Stomach (tissue), 9 donors: Measurements from ENCODE around the gene TRIB2. TPM values are rescaled to one million over a fixed set of nuclear protein-coding genes. Genes with fewer than 3 reads are reported as not detected.

Source experiments
- DNase-seq, 2 donors: peaks; one replicate each; pipeline versions ENCODE4 v3.0.0 to v3.0.0-alpha.2; 2013 to 2019
- H3K27ac ChIP-seq, 5 donors: fragments of 200-600 bp in 4 of 5; sonication (generic) in 4 of 5; one replicate each; pipeline ENCODE4 v1.5.1; 2013 to 2019; ENCODE audit warnings: mild to moderate bottlenecking in 1 of 5, moderate library complexity in 1 of 5
- H3K27me3 ChIP-seq, 3 donors: fragments of 200-600 bp; sonication (generic); one replicate each; pipeline ENCODE4 v1.5.1; 2017 to 2019; ENCODE audit warnings: mixed run types in 1 of 3
- H3K36me3 ChIP-seq, 4 donors: fragments of 200-600 bp; sonication (generic); 1 replicate in 3 of 4; 2 replicates in 1 of 4; pipeline ENCODE4 v1.5.1; 2016 to 2019
- H3K4me1 ChIP-seq, 4 donors: fragments of 200-600 bp; sonication (generic); one replicate each; pipeline ENCODE4 v1.5.1; 2016 to 2019
- H3K4me3 ChIP-seq, 4 donors: fragments of 200-600 bp; sonication (generic) in 3 of 4; one replicate each; pipeline ENCODE4 v1.5.1; 2016 to 2019; ENCODE audit warnings: mild to moderate bottlenecking in 1 of 4
- H3K9me3 ChIP-seq, 4 donors: fragments of 200-600 bp; sonication (generic); one replicate each; pipeline ENCODE4 v1.5.1; 2016 to 2019
- CTCF ChIP-seq, 7 experiments: fragments of 450-650 bp in 4 of 7; fragments of 200-600 bp in 3 of 7; sonication (generic) in 3 of 7; IDR thresholded peaks; one replicate each; pipeline ENCODE4 v1.5.1; 2016 to 2019; ENCODE audit warnings: antibody characterized with exemption in 7 of 7, control low read depth in 2 of 7, mild to moderate bottlenecking in 1 of 7
- EP300 ChIP-seq: sonication (generic); formaldehyde crosslinking; IDR thresholded peaks from one replicate; pipeline ENCODE4 v1.6.1; 2017; ENCODE audit warnings: antibody characterized with exemption
- POLR2A ChIP-seq, 4 donors: fragments of 450-650 bp; IDR thresholded peaks; one replicate each; pipeline ENCODE4 v1.6.1; 2016; ENCODE audit warnings: antibody characterized with exemption in 4 of 4, control low read depth in 2 of 4, mild to moderate bottlenecking in 1 of 4, moderate library complexity in 1 of 4
- POLR2AphosphoS5 ChIP-seq, 3 donors: sonication (generic); formaldehyde crosslinking; IDR thresholded peaks; one replicate each; pipeline ENCODE4 v1.6.1; 2016; ENCODE audit warnings: antibody characterized with exemption in 3 of 3
- WGBS, 5 donors: extraction: QIAGEN DNeasy Blood & Tissue Kit in 3 of 5; methylation state at CpG; one replicate each; pipeline versions ENCODE4 v1.1.5 to v1.1.7; 2013 to 2018; 5-methylcytosine and 5-hydroxymethylcytosine counted together
- intact Hi-C: fragments of 100-400 bp; cut with DNase I; formaldehyde crosslinking; loops from one replicate; pipeline ENCODE4 v1.15.1; 2023; ENCODE audit warnings: low total_unique reads
- polyA plus RNA-seq, 3 donors: library from polyadenylated mRNA; stranded (reverse); fragments of 200-250 nt; gene quantifications; one replicate each; pipeline ENCODE4 v1.2.3, GENCODE V29; 2013
- total RNA-seq, 5 donors: library from RNA; depleted of rRNA; stranded (reverse); fragments of >200 nt; gene quantifications; one replicate each; pipeline versions ENCODE4 v1.1.0 to v1.2.3, GENCODE V29; 2014 to 2016
- donor health status: healthy with polysubstance abuse.
- donor health status: Bipolar disorder and iron deficiency.
- donor health status: healthy.

Gene TRIB2
- total and polyA plus RNA-seq, 8 donors, result 6.4 to 226 (median 50.6) TPM

GRCh38 chr2:12688893-12689292, 27.8 kb upstream of the TRIB2 start:
- peak in 1 of 2 donors; percentile 58 for DNase-seq
- Histone ChIP-seq H3K4me3 (no peak overlapping the region), H3K9me3 (peaks cover 0 to 3% (median 0%) of the 10 kb centered on the region in 4 donors), H3K27ac (no peak overlapping the region), H3K4me1 (peaks cover 15 to 21% (median 16%) of the 10 kb centered on the region in 4 donors), H3K36me3 (no peaks in the 10 kb centered on the region), H3K27me3 (no peaks in the 10 kb centered on the region)
- 26 to 61% (median 38%) methylated on average over 3 of the region's 3 CpGs for WGBS, 5 donors
- no peak for TF ChIP-seq EP300
- TF ChIP-seq CTCF (IDR thresholded peaks at IDR 0.05), result no peak
- no peak for TF ChIP-seq POLR2AphosphoS5 (IDR thresholded peaks at IDR 0.05)
- no peak for TF ChIP-seq POLR2A (IDR thresholded peaks at IDR 0.05)
- intact Hi-C loops, result no loop called here

- no peaks in the 10 kb centered on the region for H3K36me3 ChIP-seq
- WGBS, 5 donors, result 82 to 99% (median 93%) methylated on average over 4 of the region's 4 CpGs
- DNase-seq, result no peak
- no peaks in the 10 kb centered on the region for H3K27me3 ChIP-seq
- H3K4me1 ChIP-seq, result no peaks in the 10 kb centered on the region
- H3K4me3 ChIP-seq, result no peak overlapping the region
- TF ChIP-seq POLR2AphosphoS5 (IDR thresholded peaks at IDR 0.05) (no peak), POLR2A (IDR thresholded peaks at IDR 0.05) (no peak), CTCF (IDR thresholded peaks at IDR 0.05) (no peak), EP300 (no peak)
- intact Hi-C loops, result no loop called here
- H3K27ac ChIP-seq, result no peak overlapping the region
- peaks cover 0 to 3% (median 0%) of the 10 kb centered on the region in 4 donors for H3K9me3 ChIP-seq
Measured at GRCh38 chr2:12693509-12693908, 23.2 kb upstream of the TRIB2 start.

DNA sequence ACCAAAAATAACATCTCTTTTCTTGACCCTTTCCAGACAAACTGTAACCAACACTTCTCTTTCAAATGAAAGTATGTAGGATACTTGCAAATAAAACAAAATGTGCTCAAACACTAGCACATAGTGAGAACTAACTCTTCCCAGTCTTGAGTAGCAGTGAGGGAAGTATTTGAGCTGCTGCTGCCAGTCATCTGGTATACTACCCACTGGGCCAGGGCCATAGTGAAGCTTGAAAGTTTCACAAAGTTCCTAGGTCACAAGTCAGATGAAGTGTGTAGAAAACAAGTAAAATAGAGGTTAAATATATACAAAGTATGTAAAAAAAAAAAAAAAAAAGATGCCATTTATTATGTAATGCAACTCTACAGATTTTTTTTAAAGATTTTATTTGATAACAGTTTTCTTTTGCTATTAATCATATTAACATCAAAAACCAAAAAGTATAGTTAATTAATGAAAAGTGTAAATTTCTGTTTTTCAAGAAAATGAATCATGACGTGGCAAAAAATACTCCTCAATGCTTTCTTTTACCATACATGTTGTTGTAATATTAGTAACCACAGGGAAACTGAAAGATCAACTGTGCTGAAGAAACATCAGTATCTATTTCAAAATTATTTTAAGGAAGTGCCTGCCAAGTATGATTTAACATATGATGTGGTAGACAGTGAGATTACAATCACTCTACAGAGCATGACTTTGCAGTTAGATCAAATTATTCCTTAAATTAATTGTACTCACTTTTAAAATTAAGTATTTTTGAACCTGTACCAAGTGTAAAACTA, 21.6 kb upstream of the TRIB2 start:
- DNase-seq, result no peak
- H3K9me3 ChIP-seq, result no peaks in the 10 kb centered on the region
- no peaks in the 10 kb centered on the region for H3K4me1 ChIP-seq
- 76 to 96% (median 86%) methylated on average over 1 of the region's 1 CpG for WGBS, 5 donors
- intact Hi-C loops, result no loop called here
- H3K27ac ChIP-seq, result no peak overlapping the region
- no peaks in the 10 kb centered on the region for H3K27me3 ChIP-seq
- H3K36me3 ChIP-seq, result no peaks in the 10 kb centered on the region
- no peak overlapping the region for H3K4me3 ChIP-seq
- TF ChIP-seq POLR2AphosphoS5 (IDR thresholded peaks at IDR 0.05) (no peak), POLR2A (IDR thresholded peaks at IDR 0.05) (no peak), CTCF (IDR thresholded peaks at IDR 0.05) (no peak), EP300 (no peak)

- Histone ChIP-seq H3K36me3 (no peaks in the 10 kb centered on the region), H3K9me3 (no peaks in the 10 kb centered on the region), H3K27ac (peak overlapping the region in 3 of 5 donors; percentile 22 to 55 (median 50)), H3K4me1 (peaks cover 6 to 14% (median 8%) of the 10 kb centered on the region in 4 donors), H3K27me3 (no peaks in the 10 kb centered on the region), H3K4me3 (no peak overlapping the region)
- TF ChIP-seq POLR2A (IDR thresholded peaks at IDR 0.05) (no peak), POLR2AphosphoS5 (IDR thresholded peaks at IDR 0.05) (peak in 1 of 3 donors; percentile 64)
- intact Hi-C loops, result no loop called here
- 70 to 78% (median 76%) methylated on average over 2 of the region's 2 CpGs for WGBS, 5 donors
- no peak for DNase-seq
Measured at GRCh38 chr2:12697617-12698016, 19.1 kb upstream of the TRIB2 start.

DNA sequence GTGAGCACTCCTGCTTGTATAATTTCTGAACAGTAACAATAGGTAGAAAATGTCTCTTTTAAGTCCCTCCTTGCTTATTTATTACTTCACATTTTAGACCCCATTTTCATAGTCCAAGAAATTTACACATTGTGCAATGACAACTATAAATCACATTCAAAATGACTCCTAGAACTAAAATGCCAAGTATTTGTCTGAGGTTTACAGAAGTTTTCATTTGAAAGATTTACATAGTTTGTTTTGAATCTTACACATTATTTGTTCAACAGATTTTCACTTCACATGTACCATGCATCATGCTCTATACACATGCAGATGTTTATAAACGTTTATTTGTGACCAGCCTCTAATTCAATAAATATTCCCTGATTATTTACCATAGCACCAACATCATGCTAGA, 15.7 kb upstream of the TRIB2 start:
- Histone ChIP-seq H3K4me1 (peaks cover 7 to 38% (median 19%) of the 10 kb centered on the region in 4 donors), H3K4me3 (no peak overlapping the region), H3K27me3 (no peaks in the 10 kb centered on the region), H3K36me3 (no peaks in the 10 kb centered on the region), H3K9me3 (no peaks in the 10 kb centered on the region), H3K27ac (no peak overlapping the region)
- TF ChIP-seq CTCF (IDR thresholded peaks at IDR 0.05), result no peak
- no peak for TF ChIP-seq POLR2AphosphoS5 (IDR thresholded peaks at IDR 0.05)
- no peak for TF ChIP-seq EP300
- no peak for TF ChIP-seq POLR2A (IDR thresholded peaks at IDR 0.05)
- no peak for DNase-seq
- intact Hi-C loops, result no loop called here
- whole genome bisulfite sequencing, 5 donors, result 69 to 78% (median 76%) methylated on average over 1 of the region's 1 CpG
